TTC549 (cell line): ENCODE measurements around the gene CDH2.

Experiments used
- FAIRE-seq: peaks from 2 replicates; lab custom pipeline; 2012; peaks lifted over from hg19 to GRCh38; lab: Jason Lieb, UNC

Gene CDH2

DNA sequence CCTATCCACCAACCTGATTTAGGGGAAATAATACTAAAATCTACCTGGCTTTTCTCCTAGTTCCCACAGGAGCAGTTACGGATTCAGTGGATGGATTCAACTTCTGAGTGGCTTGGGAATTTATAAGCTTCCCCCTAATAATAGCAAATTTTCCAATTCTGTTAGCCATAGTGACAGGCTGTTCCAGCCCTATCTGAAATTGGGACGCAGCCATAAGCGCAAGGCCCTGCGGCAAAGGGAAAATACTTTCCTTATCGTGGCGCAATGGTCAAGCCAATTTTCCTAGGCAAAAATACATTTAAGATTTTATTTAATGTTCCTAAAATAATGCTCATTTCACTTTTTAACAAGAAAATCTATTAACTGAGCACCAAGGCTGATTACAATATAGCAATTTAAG is 49.7 kb downstream of the CDH2 start:
- FAIRE-seq = no peak

GRCh38 chr18:28126768-28127167 is 50.2 kb downstream of the CDH2 start:
- no peak for FAIRE-seq

GRCh38 chr18:28125051-28125450 is 51.9 kb downstream of the CDH2 start:
- no peak for FAIRE-seq

DNA sequence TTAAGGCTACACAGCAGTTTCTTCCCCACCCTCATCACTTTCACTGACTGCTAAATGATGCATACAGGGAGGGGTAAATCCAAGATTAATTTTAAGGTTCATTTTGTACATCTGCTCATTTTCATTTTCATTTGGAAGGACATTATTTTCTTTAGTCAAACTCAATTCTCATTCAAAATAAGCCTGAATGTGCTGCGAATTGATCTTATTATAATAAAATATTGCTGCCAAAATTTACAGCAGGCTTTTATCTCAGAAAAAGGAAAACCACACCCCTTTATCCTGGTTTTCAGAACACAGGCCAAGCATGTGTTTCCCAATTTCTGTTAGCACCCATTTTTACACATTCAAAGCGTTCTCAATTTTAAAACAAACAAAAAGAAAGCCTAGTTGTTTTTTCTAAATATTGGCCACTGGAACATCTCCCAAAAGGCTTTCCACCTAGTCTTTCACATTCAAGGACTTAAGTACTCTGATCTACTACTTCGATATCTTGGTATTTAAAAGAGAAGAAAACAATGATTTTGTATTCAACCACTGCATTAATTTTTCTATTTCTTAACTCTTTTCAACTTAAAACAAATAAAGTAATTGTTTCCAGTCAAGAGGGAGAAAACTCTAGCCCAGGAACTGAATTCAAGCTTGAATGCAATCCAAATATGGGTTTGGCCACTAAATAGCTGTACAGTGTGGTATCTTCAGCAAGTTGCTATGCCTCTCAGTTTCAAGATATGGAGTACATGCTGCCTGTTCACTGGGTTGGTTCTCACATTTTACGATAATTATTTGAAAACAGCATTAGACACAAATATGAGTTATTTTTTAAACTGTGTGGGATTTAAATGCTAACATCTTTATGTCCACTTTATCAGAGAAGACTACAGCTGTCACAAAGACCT is 52.5 kb downstream of the CDH2 start:
- no peak for FAIRE-seq

- no peak for FAIRE-seq
Measured at GRCh38 chr18:28123401-28124030, 53.4 kb downstream of the CDH2 start.

- no peak for FAIRE-seq
Measured at GRCh38 chr18:28120828-28121515, 56.0 kb downstream of the CDH2 start.

DNA sequence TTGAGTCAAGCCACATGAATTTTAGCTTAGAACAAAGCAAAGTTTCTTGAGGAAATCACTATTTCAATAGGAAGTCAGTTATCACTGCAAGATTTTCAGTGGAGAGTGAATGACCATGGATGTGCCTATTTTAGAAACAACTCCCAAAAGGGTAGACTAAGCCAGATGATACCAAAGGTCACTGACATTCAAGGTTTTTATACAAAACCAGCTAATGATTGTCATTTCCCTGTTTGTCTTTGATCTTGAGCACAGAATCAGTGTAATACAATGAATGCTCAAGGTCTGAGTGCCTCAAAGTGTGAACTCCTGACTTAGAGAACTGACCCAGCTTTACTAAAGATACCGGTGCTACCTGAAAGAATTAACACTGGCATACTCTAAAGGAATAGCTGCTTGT is 60.5 kb downstream of the CDH2 start:
- FAIRE-seq = no peak

- FAIRE-seq = no peak
Measured at GRCh38 chr18:28115149-28115550, 61.8 kb downstream of the CDH2 start.

DNA sequence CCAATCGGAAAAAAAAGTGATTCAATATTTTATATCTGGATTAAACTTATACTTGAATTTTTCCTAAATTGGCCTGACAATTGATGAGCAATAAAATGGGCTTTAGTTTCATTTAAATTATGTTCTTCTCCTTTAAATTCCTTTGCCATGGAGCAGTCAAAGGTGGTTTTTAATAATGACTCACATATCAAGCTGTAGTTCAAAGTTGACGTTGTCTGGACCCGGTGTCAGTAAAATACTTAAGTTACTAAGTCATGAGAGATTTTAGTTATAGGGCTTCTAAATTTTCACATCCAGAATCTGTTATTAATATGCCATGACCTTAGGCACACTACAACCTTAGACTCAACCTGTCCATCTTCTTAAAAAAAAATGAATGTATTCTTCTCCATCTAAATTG is 62.5 kb downstream of the CDH2 start:
- FAIRE-seq = no peak

DNA sequence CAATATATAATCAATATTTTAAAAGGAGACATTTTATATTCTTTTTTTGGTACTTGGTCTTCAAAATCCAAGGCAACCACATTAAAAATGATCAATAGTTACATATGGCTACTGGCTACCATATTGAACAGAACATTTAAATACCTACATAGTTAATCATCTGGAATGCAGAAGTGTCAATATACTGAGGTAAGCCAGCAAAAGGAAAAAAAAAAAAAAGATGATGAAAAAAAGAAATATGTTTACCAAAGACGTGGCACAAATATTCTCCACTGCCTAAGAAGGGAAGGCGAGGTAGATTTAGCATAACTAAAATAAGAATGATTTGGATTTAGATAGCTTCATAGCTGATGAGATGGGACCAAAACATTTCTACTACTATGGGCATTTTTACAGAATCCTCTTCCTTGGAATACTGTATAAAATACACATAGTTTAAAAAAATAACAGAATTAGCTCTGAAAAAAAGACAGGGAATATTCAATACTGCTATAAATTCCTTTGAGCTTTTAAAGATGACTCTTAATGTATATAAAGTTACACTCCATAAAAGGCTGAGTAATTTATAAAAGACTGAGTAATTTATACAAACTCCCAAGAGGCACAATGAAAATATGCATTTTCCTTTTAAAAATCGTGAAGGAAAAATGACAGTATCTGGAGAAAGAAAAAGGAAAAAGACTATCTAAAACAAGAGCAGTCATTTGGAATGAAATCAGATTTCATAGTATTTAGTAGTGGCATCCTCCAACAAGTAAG is 63.5 kb downstream of the CDH2 start:
- no peak for FAIRE-seq

DNA sequence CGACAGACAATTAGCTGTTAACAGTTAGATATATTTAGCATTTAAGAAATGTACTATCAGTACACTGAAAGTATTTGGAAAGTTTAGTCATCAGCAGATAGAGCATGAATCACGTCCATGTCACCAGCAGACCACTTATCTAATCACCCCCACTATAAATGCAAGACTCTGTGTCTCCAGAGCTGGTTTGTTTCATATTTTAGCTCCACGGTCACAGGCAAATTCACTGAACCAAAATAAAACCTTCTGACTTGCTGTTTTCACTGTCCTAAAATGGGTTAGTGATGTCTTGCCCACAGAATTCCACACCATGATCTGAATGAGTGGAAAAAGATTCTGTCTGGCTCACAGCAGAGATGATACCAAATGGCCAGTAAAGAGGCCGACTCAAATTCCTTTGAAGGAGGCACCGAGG is 64.9 kb downstream of the CDH2 start:
- FAIRE-seq = no peak

DNA sequence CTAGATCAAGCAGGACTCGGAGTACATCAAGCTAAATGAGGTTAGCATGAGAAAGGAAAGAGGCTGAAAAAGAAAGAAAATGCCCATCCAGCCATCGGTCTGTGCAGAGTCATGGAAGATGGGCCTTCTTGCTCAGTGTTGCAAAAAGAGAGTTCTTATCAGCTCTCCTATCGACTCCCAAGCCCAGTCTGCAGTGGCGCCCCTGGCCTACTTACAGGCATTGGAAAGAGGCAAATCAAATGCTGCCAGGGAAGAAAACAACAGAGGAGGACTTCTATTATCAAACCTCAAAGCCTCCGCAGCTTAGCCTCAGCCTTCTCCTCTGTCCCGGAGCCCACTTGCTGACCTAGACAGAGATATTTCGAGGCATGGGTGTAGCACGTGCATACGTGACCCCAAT is 66.0 kb downstream of the CDH2 start:
- FAIRE-seq = no peak

DNA sequence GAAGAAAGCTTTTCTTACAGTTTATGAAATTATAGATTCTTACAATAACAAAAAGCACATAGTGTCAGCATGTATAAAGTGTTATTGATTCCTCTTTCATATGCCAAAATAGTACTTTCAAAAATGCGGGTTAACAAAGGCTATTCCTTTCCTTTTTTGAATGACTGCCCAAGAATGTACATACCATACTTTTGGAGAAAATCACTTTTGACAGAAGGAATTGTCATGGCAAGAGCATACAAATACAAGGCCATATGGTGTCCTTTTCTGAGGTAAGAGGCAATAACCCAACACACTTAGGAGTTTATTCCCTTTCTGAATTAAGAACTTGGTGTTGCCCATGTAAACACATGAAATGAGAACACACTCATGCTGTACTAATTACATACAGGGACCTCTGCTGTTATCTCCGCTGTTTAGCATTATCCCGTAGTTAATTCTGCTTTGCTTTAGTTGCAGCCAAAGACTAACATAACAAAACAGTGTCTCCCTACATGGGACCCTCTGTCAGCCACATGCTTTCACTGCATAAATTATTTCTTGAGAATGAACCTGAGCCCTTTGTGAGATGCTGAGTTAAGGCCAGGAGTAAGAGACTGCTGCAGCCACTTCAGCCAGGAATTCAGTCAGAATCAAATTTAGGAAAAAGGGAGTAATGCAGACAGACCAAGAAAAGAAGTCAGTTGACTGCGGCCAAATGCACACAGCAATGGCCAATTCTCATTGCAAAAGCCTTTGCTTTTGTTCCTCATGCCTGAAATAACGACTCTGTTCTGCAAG is 67.0 kb downstream of the CDH2 start:
- FAIRE-seq = no peak

GRCh38 chr18:28108814-28109213 is 68.1 kb downstream of the CDH2 start:
- FAIRE-seq = no peak

DNA sequence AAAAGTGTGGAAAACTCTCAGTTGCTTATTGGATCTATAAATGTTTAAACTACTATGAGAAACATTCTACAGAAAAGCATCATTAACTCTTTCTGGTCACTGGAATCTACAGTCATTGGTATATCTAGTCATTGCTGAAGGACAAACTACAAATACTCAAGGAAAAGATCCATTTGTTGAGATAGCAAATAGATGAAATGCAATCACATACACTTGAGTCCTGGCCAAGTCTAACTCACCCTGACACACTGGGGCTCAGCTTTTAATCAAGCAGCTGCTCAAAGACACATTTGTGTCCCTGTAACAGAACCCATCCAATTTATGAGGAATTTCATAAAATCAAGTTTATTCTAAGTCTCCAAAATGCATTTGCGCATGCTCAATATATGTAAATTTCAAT is 68.7 kb downstream of the CDH2 start:
- no peak for FAIRE-seq

DNA sequence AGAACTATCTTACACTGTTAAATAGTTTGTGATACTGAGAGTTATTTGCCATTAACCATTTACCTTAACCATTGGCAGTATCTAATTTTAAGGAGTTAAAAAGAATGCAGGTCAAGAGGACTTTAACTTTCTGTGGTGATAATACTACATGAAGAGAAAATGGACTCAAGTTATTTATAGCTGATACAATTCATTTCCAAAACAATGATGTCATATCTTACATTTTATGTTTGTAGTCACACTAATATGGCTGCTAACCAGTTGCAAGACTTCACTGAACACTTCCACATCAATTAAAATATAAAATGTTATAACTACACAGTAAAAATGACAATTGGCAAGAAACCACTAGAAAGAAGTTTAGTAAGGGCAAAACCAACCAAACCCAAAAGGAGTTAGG is 77.7 kb downstream of the CDH2 start:
- no peak for FAIRE-seq

DNA sequence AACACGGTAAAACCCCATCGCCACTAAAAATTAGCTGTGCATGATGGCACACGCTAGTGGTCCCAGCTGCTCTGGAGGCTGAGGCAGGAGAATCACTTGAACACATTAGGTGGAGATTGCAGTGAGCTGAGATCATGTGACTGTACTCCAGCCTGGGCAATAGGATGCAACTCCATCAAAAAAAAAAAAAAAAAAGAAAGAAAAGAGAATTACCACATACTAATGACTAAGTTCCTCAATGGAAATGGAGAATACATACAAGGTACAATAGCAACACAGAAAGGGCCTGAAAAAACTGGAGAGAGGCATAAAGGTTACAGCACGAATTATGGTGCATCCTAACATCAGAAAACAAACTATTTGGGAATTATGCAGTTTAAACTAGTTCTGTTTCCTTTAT is 81.3 kb downstream of the CDH2 start:
- FAIRE-seq = no peak

DNA sequence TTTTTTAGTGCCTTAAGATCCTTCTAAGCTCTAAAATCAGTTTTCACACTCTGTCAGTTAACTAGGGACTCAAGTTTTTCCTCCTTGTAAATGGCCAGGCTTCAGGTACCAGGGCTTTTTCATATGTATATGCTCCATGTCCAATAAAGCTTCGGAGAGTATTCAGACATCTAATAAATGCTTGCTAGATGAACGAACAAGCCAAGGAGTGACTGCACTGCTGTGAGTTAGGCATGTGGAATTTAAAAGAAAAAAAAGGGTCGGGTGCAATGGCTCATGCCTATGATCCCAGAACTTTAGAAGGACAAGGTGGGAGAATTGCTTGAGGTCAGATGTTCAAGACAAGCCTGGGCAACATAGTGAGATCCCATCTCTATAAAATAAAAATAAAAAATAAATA is 81.9 kb downstream of the CDH2 start:
- FAIRE-seq = no peak

DNA sequence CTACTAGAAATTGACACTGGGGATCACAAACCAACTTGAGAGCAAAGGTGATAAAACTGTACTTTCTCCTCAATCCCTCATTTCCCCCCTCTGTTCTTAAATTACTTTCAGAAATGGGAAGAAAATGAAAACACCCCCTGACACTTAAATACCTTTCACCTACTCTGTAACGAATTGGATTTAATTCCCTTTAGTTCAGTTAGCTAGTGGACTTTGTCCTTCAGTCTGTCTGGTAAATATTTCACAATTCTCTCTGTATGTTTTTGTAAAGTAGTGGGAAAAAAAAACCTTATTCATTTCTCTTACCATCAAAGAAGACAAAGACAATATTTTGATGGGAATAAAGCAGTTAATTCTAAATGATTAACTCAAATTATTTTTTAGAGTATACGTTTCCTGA is 85.7 kb downstream of the CDH2 start:
- no peak for FAIRE-seq

GRCh38 chr18:28088477-28088876 is 88.5 kb downstream of the CDH2 start:
- no peak for FAIRE-seq

- FAIRE-seq = no peak
Measured at GRCh38 chr18:28086670-28087552, 90.0 kb downstream of the CDH2 start.
